Kidney (tissue), 14 donors: ENCODE measurements around the gene TCHP. TPM values are rescaled to one million over a fixed set of nuclear protein-coding genes. Genes with fewer than 3 reads are reported as not detected.

Experiments
- DNase-seq, 5 donors: peaks; one replicate each; pipeline ENCODE4 v3.0.0-alpha.2; 2013 to 2020
- FAIRE-seq: peaks from 2 replicates; lab custom pipeline; 2012; peaks lifted over from hg19 to GRCh38; lab: Jason Lieb, UNC
- H3K27ac ChIP-seq, 2 donors: one replicate each; pipeline ENCODE4 v1.7.0; 2013; ENCODE audit warnings: low read depth in 2 of 2, low read length in 2 of 2, inconsistent platforms in 1 of 2
- H3K27me3 ChIP-seq: one replicate; pipeline ENCODE4 v1.7.1; 2013; ENCODE audit warnings: low read length, inconsistent platforms; ENCODE audit not compliant: control insufficient read depth, insufficient read depth
- H3K36me3 ChIP-seq, 3 donors: one replicate each; pipeline versions ENCODE4 v1.7.0 to v1.7.1; 2013; ENCODE audit warnings: low read length in 3 of 3, control low read depth in 1 of 3, inconsistent platforms in 1 of 3; ENCODE audit not compliant: insufficient read depth in 3 of 3, control insufficient read depth in 2 of 3
- H3K4me1 ChIP-seq, 3 donors: one replicate each; pipeline versions ENCODE4 v1.7.0 to v1.7.1; 2013; ENCODE audit warnings: low read length in 3 of 3, inconsistent platforms in 1 of 3, low read depth in 1 of 3; ENCODE audit not compliant: control insufficient read depth in 2 of 3, insufficient read depth in 2 of 3
- H3K4me3 ChIP-seq, 3 donors: one replicate each; pipeline versions ENCODE4 v1.7.0 to v1.8.1; 2013; ENCODE audit warnings: low read length in 3 of 3, control low read depth in 1 of 3, inconsistent platforms in 1 of 3
- H3K9ac ChIP-seq, 3 donors: one replicate each; pipeline versions ENCODE4 v1.7.0 to v1.7.1; 2013; ENCODE audit warnings: low read length in 3 of 3, control low read depth in 1 of 3, inconsistent platforms in 1 of 3
- H3K9me3 ChIP-seq, 3 donors: one replicate each; pipeline versions ENCODE4 v1.7.0 to v1.7.1; 2013; ENCODE audit warnings: low read length in 3 of 3, control low read depth in 1 of 3, inconsistent platforms in 1 of 3; ENCODE audit not compliant: control insufficient read depth in 2 of 3, insufficient read depth in 1 of 3
- CTCF ChIP-seq: IDR thresholded peaks from 3 replicates; pipeline ENCODE4 v1.5.1; 2012; ENCODE audit warnings: mild to moderate bottlenecking, moderate library complexity, borderline replicate concordance; ENCODE audit not compliant: insufficient read depth; ENCODE audit errors: extremely low read depth
- intact Hi-C: fragments of 100-400 bp; cut with DNase I; formaldehyde crosslinking; loops from one replicate; pipeline ENCODE4 v1.11.1; 2022
- polyA plus RNA-seq: library from polyadenylated mRNA; stranded (reverse); fragments of 350-450 nt; fragmentation: Illumina TruSeq; extraction: RNeasy Lipid Tissue Mini Kit (QIAGEN cat#74804); gene quantifications from one replicate; pipeline ENCODE4 v1.2.3, GENCODE V29; 2014; ENCODE audit warnings: low read depth, low replicate concordance; ENCODE audit not compliant: insufficient read depth
- total RNA-seq: library from RNA; stranded (reverse); fragmentation: NEBNext Ultra II Directional; extraction: Animal tissue kit (Norgen Biotek cat#: 25700); gene quantifications from one replicate; pipeline ENCODE4 v1.2.1, GENCODE V29; 2021
- donor health status: control.
- donor health status: control.
- donor health status: control.
- donor health status: control.
- donor health status: control.
- donor health status: DM: yes; HTN: yes; CAD: no.
- donor health status: Normal renal cell carcinoma (clear cell type).

Gene TCHP
- total and polyA plus RNA-seq, 2 donors from 2014 or later: 6.0 to 16.2 TPM

DNA sequence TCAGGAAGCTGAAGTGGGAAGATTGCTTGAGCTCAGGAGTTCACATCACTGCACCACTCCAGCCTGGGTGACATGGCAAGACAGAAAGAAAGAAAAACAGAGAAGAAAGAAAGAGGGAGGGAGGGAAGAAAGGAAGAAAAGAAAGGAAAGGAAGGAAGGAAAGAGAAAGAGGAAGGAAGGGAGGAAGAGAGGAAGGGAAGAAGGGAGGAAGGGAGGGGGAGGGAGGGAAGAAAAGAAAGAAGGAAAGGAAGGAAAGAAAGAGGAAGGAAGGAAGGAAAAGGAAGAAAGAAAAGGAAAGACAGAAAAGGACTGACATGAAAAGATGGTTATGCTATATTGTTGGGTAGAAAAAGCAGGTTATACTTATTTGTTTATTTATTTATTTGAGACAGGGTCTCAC lies 23.7 kb upstream of the TCHP start:
- no peak for FAIRE-seq
- Histone ChIP-seq H3K9ac (no peak overlapping the region), H3K27ac (no peak overlapping the region), H3K9me3 (no peaks in the 10 kb centered on the region), H3K4me1 (peaks cover 0 to 22% (median 13%) of the 10 kb centered on the region in 3 donors), H3K4me3 (no peak overlapping the region), H3K27me3 (no peaks in the 10 kb centered on the region), H3K36me3 (no peaks in the 10 kb centered on the region)
- intact Hi-C loops: no loop called here
- no peak for TF ChIP-seq CTCF
- DNase-seq: no peak

DNA sequence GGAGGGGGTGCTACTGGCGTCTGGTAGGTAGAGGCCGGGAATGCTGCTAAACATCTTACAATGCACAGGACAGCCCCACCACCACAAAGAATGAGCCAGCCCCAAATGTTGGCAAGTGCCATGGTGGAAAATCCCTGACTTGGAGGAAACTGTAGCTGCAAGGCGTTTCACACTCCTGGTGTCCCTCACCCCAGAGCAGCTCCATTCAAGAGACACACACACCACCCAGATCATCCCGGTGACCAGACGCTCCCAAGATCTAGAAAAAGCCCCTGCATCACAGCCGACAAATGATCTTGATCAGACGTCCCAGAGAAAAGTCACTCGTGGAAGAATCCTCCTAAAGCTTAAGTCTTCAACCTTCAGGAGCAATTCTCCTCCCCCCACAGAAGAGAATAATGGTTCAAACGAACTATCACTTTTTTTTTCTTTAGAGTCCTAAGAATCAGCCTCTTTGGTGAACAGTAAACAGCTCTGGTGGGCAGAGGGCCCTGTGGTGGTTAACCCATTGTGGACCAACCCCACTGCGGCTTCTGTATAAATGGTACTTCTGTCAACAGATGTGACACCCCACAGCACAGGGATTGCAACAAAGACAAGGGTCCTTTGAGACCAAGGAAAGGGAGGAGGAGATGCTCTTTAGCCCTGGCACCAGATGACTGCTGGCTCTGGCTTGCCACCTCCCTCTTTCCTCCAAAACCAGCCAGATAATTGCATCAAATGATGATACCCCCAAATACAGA lies 22.4 kb upstream of the TCHP start:
- DNase-seq (no peak), FAIRE-seq (no peak)
- Histone ChIP-seq H3K4me3 (no peak overlapping the region), H3K9me3 (no peaks in the 10 kb centered on the region), H3K27ac (no peak overlapping the region), H3K27me3 (no peaks in the 10 kb centered on the region), H3K4me1 (peaks cover 0 to 18% (median 13%) of the 10 kb centered on the region in 3 donors), H3K36me3 (no peaks in the 10 kb centered on the region), H3K9ac (peak overlapping the region in 1 of 3 donors; percentile 53)
- TF ChIP-seq CTCF: no peak
- intact Hi-C loops: no loop called here

DNA sequence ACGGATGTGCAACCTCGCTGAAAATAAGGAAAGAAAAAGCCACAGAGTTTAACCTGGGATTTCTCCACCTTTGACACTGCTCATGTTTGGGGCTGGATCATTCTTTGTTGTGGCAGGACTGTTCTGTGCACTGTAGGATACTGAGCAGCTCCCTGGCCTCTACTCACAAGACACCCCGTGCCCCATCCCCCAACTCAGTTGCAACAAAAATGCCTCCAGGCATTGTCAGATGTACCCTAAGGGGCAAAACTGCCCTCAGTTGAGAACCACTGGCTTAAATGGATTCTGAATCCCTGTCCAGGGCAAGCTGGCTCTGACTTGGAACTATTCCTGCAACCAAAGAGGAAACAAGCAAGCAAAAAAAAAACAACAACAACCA lies 21.8 kb upstream of the TCHP start:
- FAIRE-seq: no peak

More for the DNA sequence above, 21.8 kb upstream of the TCHP start:
- no peaks in the 10 kb centered on the region for H3K36me3 ChIP-seq
- H3K27ac ChIP-seq: no peak overlapping the region
- no peak for DNase-seq
- no peaks in the 10 kb centered on the region for H3K9me3 ChIP-seq
- intact Hi-C loops: no loop called here
- H3K9ac ChIP-seq: peak overlapping the region in 1 of 3 donors; percentile 86
- H3K4me3 ChIP-seq: peak overlapping the region in 2 of 3 donors; percentile 90 to 97
- TF ChIP-seq CTCF: no peak
- peaks cover 0 to 18% (median 13%) of the 10 kb centered on the region in 3 donors for H3K4me1 ChIP-seq
- no peaks in the 10 kb centered on the region for H3K27me3 ChIP-seq
